ENCODE data around the gene PSMD9.

PSMD9 gene

GRCh38 chr12:121845701-121846100 is 42.9 kb upstream of the PSMD9 start:
- no peak for TF ChIP-seq YY1 (IDR thresholded peaks at IDR 0.05; ENCODE audit: low read depth)
- no peak for TF ChIP-seq TCF12 (IDR thresholded peaks at IDR 0.05; ENCODE audit: low read depth)
- TF ChIP-seq USF1 (IDR thresholded peaks at IDR 0.05): no peak
- no peak for TF ChIP-seq CEBPB (IDR thresholded peaks at IDR 0.05)
- TF ChIP-seq RAD21 (IDR thresholded peaks at IDR 0.05; ENCODE audit: low read depth): no peak
- no peak for TF ChIP-seq EP300 (IDR thresholded peaks at IDR 0.05; ENCODE audit: borderline replicate concordance)
- no peak for TF ChIP-seq TEAD4 (IDR thresholded peaks at IDR 0.05)

GRCh38 chr12:121849211-121849610 is 39.4 kb upstream of the PSMD9 start:
- TF ChIP-seq NFIC (IDR thresholded peaks at IDR 0.05) (no peak), FOXM1 (IDR thresholded peaks at IDR 0.05; ENCODE audit: borderline replicate concordance, low read depth) (no peak), CREB1 (IDR thresholded peaks at IDR 0.05; ENCODE audit: low read depth) (no peak)

- TF ChIP-seq NFIC (IDR thresholded peaks at IDR 0.05) (no peak), MAX (IDR thresholded peaks at IDR 0.05) (no peak), TAF1 (IDR thresholded peaks at IDR 0.05; ENCODE audit: low read depth) (no peak), CREB1 (IDR thresholded peaks at IDR 0.05; ENCODE audit: low read depth) (no peak), EGR1 (IDR thresholded peaks at IDR 0.05) (no peak), RAD21 (IDR thresholded peaks at IDR 0.05; ENCODE audit: low read depth) (no peak), USF1 (IDR thresholded peaks at IDR 0.05) (no peak), ZBTB7A (IDR thresholded peaks at IDR 0.05; ENCODE audit: low read depth) (no peak), FOXM1 (IDR thresholded peaks at IDR 0.05; ENCODE audit: borderline replicate concordance, low read depth) (no peak)
Observed at GRCh38 chr12:121849665-121850064, 38.9 kb upstream of the PSMD9 start.

GRCh38 chr12:121857322-121858246 is 31.0 kb upstream of the PSMD9 start:
- TF ChIP-seq CEBPB (IDR thresholded peaks at IDR 0.05) (no peak), ZBTB7A (IDR thresholded peaks at IDR 0.05; ENCODE audit: low read depth) (no peak), RAD21 (IDR thresholded peaks at IDR 0.05; ENCODE audit: low read depth) (no peak), MAX (IDR thresholded peaks at IDR 0.05) (no peak), EGR1 (IDR thresholded peaks at IDR 0.05) (no peak), YY1 (IDR thresholded peaks at IDR 0.05; ENCODE audit: low read depth) (no peak), TEAD4 (IDR thresholded peaks at IDR 0.05) (no peak), USF1 (IDR thresholded peaks at IDR 0.05) (no peak), REST (IDR thresholded peaks at IDR 0.05; ENCODE audit: low read depth) (no peak), TCF12 (IDR thresholded peaks at IDR 0.05; ENCODE audit: low read depth) (no peak), EP300 (IDR thresholded peaks at IDR 0.05; ENCODE audit: borderline replicate concordance) (no peak), TAF1 (IDR thresholded peaks at IDR 0.05; ENCODE audit: low read depth) (no peak), CREB1 (IDR thresholded peaks at IDR 0.05; ENCODE audit: low read depth) (no peak), NFIC (IDR thresholded peaks at IDR 0.05) (no peak), FOXM1 (IDR thresholded peaks at IDR 0.05; ENCODE audit: borderline replicate concordance, low read depth) (no peak)

- TF ChIP-seq MAX (IDR thresholded peaks at IDR 0.05) (no peak), CREB1 (IDR thresholded peaks at IDR 0.05; ENCODE audit: low read depth) (no peak), TAF1 (IDR thresholded peaks at IDR 0.05; ENCODE audit: low read depth) (no peak), REST (IDR thresholded peaks at IDR 0.05; ENCODE audit: low read depth) (no peak), NFIC (IDR thresholded peaks at IDR 0.05) (no peak)
Observed at GRCh38 chr12:121858318-121858661, 30.3 kb upstream of the PSMD9 start.
